GM18502 (cell line): Measurements from ENCODE around the gene ABCC4.
"Not testable (repeated sequence)": the region's sequence is repeated elsewhere in the genome, so short reads cannot be mapped to it uniquely, and the experiment has no call there.

ENCODE experiments used
- ATAC-seq: cut with Tn5 transposase; IDR thresholded peaks from one replicate; pipeline ENCODE4 v1.9.1; 2021; ENCODE audit warnings: mild to moderate bottlenecking; ENCODE audit not compliant: unreplicated experiment, poor library complexity

The ABCC4 gene

GRCh38 chr13:95176611-95177259 is 124.5 kb downstream of the ABCC4 start:
- no peak for ATAC-seq

- ATAC-seq, result no peak
Measured at GRCh38 chr13:95174517-95174916, 126.7 kb downstream of the ABCC4 start.

DNA sequence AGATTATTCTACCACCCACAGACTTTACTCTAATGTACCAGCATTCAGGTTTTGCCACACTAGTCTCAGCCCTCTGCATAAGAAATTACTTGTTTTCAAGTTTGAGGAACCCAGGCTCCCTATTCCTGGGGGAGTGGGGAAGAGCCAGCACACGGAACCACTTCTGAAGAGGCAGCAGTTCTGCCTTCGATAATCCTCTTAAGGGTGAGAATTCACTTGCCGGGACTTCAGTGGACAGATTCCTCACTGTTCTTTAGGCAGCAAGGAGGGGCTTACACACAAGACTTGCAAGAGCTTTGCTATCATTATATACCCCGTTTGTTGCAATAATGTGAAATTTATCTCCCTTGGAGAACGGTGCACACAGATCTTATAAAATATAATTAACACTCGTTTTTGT is 133.1 kb downstream of the ABCC4 start:
- no peak for ATAC-seq

- not testable (repeated sequence) for ATAC-seq
Measured at GRCh38 chr13:95167003-95167402, 134.2 kb downstream of the ABCC4 start.

DNA sequence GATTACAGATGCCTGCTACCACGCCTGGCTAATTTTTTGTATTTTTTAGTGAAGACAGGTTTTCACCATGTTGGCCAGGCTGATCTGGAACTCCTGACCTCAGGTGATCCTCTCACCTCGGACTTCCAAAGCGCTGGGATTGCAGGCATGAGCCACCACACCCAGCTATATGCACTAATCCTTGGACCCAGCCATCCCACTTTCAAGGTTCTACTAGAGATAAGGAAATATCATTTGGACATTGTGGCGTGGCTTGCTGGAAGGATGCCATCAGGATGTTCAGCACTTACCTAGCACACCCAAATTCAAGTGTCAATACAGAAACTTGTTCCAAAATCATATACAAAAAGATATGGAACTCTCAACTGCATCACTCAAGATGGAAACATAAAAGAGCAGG is 136.4 kb downstream of the ABCC4 start:
- no peak for ATAC-seq

GRCh38 chr13:95160112-95160906 is 140.9 kb downstream of the ABCC4 start:
- ATAC-seq, result no peak

- no peak for ATAC-seq
Measured at GRCh38 chr13:95159458-95159857, 141.8 kb downstream of the ABCC4 start.

DNA sequence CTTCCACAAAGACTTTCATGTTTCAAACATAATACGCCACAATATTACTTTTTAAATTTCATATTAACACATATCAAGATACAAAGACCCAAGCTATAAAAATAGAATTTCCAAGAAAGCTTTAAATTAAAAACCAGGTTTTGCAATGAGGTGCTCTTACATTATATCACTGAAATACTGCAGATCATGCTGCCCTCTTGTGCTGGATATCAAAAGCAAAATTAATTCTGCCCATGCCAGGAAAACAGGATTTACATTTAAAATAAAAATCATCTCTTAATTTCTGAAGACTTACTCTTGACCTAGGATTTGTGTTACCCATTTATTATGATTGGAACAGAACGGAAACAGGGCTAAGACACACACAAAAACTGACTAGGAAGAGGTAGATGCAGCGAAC is 145.0 kb downstream of the ABCC4 start:
- ATAC-seq, result no peak

DNA sequence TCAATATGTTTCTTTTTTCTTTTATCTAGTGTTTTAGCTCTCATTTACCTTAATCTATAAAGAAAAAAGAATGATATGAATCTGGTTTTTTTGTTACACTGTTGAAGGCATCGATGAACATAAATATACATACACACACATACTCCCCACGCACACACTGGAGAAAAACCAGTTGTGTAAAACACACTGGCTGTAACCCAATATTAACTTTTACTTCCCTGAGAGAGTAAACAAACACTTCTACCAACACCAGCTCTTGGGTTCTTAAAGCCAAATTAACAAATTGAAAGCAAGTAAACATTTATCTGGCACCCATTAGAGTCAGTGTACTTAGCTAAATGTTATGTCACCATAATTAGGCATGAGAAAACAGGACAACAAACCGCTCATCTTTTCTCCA is 145.7 kb downstream of the ABCC4 start:
- ATAC-seq, result no peak

GRCh38 chr13:95155093-95155492 is 146.2 kb downstream of the ABCC4 start:
- no peak for ATAC-seq

DNA sequence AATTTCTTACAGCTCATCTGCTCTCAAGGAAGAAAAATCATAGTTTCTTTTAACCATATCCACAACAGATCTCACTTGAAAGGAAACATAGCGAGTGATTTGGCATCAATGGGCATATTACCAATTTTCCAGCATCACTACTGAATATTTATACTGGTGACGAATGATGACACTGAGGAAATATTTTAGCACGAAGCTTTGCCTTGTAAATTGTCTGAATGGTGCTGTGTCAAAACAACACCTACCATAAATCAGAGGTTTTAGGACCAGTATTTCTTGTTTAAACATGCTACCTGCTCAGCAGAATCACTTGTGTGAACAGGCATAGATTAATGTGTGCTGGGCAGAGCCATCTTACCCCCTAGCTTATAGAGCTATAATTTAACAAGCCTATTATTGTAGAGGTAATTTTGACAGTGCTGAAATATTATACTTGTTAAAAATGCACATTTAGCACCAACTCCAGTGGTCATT is 146.8 kb downstream of the ABCC4 start:
- ATAC-seq, result no peak

DNA sequence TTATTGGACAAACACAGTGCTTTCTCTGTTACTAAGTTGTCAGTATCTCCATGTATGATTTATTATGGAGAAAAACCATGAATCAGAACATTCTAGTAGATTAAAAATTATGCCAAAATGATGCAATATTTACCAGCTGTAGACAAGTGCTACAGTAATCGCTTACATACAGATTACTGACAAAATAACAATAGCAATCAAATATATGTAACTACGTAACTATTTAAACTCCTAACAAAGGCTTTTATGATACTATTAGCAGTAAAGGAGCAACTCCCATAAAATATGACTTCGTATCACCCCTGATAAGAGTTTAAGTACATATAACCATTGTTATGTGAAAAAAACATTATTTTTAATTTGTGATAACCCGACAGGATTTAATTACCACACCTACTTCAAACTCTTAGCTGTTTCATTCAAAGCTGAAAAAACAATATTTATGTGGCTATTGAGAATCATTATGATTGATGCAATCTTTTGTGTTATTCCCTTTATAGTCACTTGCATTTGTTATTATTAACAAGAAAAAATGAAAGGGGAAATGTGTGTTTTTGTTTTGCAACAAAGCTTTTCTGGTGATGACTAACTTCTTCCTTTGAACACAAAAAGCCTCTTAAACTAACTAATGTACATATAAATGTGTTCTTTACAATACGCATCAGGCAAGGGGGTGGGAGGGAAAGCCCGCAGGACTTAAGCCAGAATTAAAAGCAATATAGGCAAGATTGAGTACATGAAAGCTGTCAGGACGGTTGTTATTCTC is 147.4 kb downstream of the ABCC4 start:
- no peak for ATAC-seq

GRCh38 chr13:95151942-95152587 is 149.2 kb downstream of the ABCC4 start:
- no peak for ATAC-seq

DNA sequence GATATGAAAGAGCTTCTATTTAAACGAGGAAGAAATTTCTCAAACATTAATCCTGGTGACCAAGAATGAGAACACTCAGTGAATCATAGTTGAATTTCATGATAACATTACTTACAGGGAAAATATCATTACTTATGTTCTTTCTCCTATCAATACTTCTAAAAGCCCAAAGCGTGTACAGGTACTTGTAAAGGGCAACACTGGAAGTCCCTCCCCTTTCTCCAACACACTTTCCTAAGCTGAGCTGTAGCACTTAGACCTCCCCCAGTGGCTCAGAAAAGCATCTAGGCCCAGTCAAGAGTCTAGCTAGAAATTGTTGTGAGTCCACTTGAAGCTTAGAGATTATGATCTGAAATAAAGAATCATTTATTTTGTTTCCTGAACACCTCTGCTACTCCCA is 150.7 kb downstream of the ABCC4 start:
- no peak for ATAC-seq

DNA sequence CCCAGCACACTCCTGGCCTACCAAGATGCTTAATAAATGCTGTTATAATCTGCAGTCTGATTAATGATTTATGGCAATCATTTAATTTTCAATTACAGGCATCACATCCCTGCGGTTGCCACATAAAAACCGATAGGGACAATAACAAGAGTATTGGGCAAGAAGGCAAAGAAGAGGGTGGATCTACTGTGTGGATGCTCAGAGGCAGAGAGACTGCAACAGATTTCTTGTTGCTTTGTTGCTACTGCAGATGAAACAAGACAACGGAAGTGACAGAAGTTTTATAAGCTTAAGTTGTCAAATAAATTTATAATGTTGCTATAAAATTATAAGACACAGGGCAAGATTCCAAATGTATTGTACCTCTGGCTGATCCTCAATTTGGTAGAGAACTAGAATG is 154.8 kb downstream of the ABCC4 start:
- ATAC-seq, result no peak

DNA sequence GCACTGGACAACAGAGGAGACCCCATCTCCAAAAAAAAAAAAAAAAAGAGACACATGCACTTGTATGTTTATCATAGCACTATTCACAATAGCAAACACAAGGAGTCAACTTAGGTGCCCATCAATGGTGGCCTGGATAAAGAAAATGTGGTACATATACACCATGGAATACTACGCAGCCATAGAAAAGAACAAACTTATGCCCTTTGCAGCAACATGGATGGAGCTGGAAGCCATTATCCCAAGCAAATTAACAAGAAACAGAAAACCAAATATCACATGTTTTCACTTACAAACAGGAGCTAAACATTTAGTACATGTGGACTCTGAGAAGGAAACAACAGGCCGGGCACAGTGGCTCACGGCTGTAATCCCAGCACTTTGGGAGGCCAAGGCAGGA is 155.7 kb downstream of the ABCC4 start:
- no peak for ATAC-seq

DNA sequence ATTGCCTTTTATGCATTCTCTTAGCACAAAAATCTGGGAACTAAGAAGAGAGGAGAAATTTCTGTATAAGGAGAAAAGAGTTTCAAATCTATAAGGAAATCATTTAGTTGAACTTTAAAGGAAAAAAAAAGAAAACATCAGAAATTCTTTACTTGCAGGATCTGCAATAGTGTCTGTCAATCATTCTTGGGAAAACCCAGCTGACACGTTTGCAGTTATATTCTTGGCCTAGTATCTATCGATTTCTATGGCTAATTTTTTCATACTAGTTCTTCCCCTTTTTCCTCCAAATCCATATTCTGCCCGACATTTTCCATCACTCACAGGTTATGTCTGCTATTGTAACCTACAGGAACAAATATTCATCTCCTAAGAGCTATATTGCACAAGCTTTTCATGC is 160.7 kb downstream of the ABCC4 start:
- no peak for ATAC-seq

- ATAC-seq, result no peak
Measured at GRCh38 chr13:95138876-95139585, 162.2 kb downstream of the ABCC4 start.

- peak; percentile 91 for ATAC-seq
Measured at GRCh38 chr13:95137096-95137495, 164.2 kb downstream of the ABCC4 start.

DNA sequence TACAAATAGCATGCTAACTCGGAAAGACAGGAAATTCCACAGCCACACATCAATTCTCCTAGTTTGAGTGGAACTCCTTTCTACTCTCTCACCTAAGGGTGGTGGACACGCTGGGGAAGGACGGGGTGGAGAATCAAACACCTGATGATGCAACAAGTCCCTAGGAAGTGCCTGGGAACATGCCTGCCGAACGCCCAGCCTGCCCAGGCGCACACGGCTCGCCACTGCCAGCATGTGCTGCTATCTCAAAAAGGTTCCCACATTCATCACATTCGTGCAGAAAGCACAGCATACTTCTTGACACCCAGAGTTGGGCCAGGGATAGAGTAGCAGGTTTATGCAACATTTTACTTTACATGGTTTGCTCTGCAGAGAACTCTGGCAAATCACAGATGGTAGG is 164.6 kb downstream of the ABCC4 start:
- ATAC-seq, result no peak
